SK-N-SH treated with all-trans-retinoic acid at 6 μM for 48 hours (cell line): Measurements from ENCODE around the gene PLB1.

Source experiments
- ATAC-seq: fragments of 200-7000 bp; cut with Tn5 transposase; 3 replicates; pipeline ENCODE4 v1.9.1; 2020; ENCODE audit warnings: mild to moderate bottlenecking, moderate library complexity
- ARNTL ChIP-seq: fragments of 450-650 bp; formaldehyde crosslinking; IDR thresholded peaks from 2 replicates; pipeline ENCODE4 v1.5.0; 2020; ENCODE audit warnings: low read depth, mild to moderate bottlenecking, moderate library complexity, borderline replicate concordance
- BACH2 ChIP-seq: fragments of 250-450 bp; sonication (Bioruptor Pico); IDR thresholded peaks from 2 replicates; pipeline ENCODE4 v1.9.0; 2021; ENCODE audit warnings: mild to moderate bottlenecking, borderline replicate concordance
- CSDC2 ChIP-seq: fragments of 250-450 bp; sonication (Bioruptor Pico); IDR thresholded peaks from 2 replicates; pipeline ENCODE4 v1.5.0; 2020; ENCODE audit warnings: mild to moderate bottlenecking, moderate library complexity
- CSRNP3 ChIP-seq: fragments of 250-450 bp; sonication (Bioruptor Pico); IDR thresholded peaks from 2 replicates; pipeline ENCODE4 v1.5.1; 2021; ENCODE audit warnings: mild to moderate bottlenecking, moderate library complexity
- ESRRG ChIP-seq: fragments of 250-450 bp; sonication (Bioruptor Pico); IDR thresholded peaks from 2 replicates; pipeline ENCODE4 v1.6.1; 2021; ENCODE audit warnings: mild to moderate bottlenecking
- GLIS3 ChIP-seq: fragments of 250-450 bp; sonication (Bioruptor Pico); IDR thresholded peaks from 2 replicates; pipeline ENCODE4 v1.5.0; 2020; ENCODE audit warnings: mild to moderate bottlenecking, moderate library complexity
- ISL1 ChIP-seq: fragments of 250-450 bp; sonication (Bioruptor Pico); IDR thresholded peaks from 2 replicates; pipeline ENCODE4 v2.1.2; 2022; ENCODE audit warnings: mild to moderate bottlenecking, moderate library complexity
- OSR1 ChIP-seq: fragments of 250-450 bp; sonication (Bioruptor Pico); IDR thresholded peaks from 2 replicates; pipeline ENCODE4 v1.8.0; 2022; ENCODE audit warnings: moderate library complexity, mild to moderate bottlenecking, inconsistent platforms
- PATZ1 ChIP-seq: fragments of 250-450 bp; sonication (Bioruptor Pico); IDR thresholded peaks from 2 replicates; pipeline ENCODE4 v1.8.0; 2020; ENCODE audit warnings: mild to moderate bottlenecking, moderate library complexity, borderline replicate concordance
- PPARA ChIP-seq: fragments of 250-450 bp; sonication (Bioruptor Pico); IDR thresholded peaks from 2 replicates; pipeline ENCODE4 v1.5.0; 2020; ENCODE audit warnings: mild to moderate bottlenecking, borderline replicate concordance
- SNAI2 ChIP-seq: fragments of 250-450 bp; sonication (Bioruptor Pico); IDR thresholded peaks from 2 replicates; pipeline ENCODE4 v1.5.0; 2020; ENCODE audit warnings: mild to moderate bottlenecking, moderate library complexity
- TCF4 ChIP-seq: fragments of 250-450 bp; sonication (Bioruptor Pico); IDR thresholded peaks from 2 replicates; pipeline ENCODE4 v1.8.0; 2021; ENCODE audit warnings: mild to moderate bottlenecking, moderate library complexity, borderline replicate concordance
- TOX ChIP-seq: fragments of 250-450 bp; sonication (Bioruptor Pico); IDR thresholded peaks from 2 replicates; pipeline ENCODE4 v1.8.0; 2021; ENCODE audit warnings: mild to moderate bottlenecking, moderate library complexity, borderline replicate concordance
- TSHZ2 ChIP-seq: fragments of 250-450 bp; sonication (Bioruptor Pico); IDR thresholded peaks from 2 replicates; pipeline ENCODE4 v1.5.0; 2020; ENCODE audit warnings: mild to moderate bottlenecking, moderate library complexity
- ZC3H10 ChIP-seq: fragments of 250-450 bp; sonication (Bioruptor Pico); IDR thresholded peaks from 2 replicates; pipeline ENCODE4 v1.5.1; 2021; ENCODE audit warnings: mild to moderate bottlenecking, moderate library complexity
- ZFP3 ChIP-seq: fragments of 250-450 bp; sonication (Bioruptor Pico); IDR thresholded peaks from 2 replicates; pipeline ENCODE4 v1.5.0; 2020; ENCODE audit warnings: mild to moderate bottlenecking, moderate library complexity
- ZFP30 ChIP-seq: fragments of 450-650 bp; formaldehyde crosslinking; IDR thresholded peaks from 2 replicates; pipeline ENCODE4 v1.5.0; 2022; ENCODE audit warnings: mild to moderate bottlenecking, moderate library complexity
- ZNF565 ChIP-seq: fragments of 450-650 bp; formaldehyde crosslinking; conservative IDR thresholded peaks from 2 replicates; pipeline ENCODE4 v1.5.0; 2020; ENCODE audit warnings: low read depth, mild to moderate bottlenecking, moderate library complexity
- ZNF70 ChIP-seq: fragments of 450-650 bp; formaldehyde crosslinking; IDR thresholded peaks from 2 replicates; pipeline ENCODE4 v1.5.0; 2020; ENCODE audit warnings: mild to moderate bottlenecking, moderate library complexity
- ZNF8 ChIP-seq: fragments of 450-650 bp; formaldehyde crosslinking; IDR thresholded peaks from 2 replicates; pipeline ENCODE4 v1.5.0; 2020; ENCODE audit warnings: mild to moderate bottlenecking, moderate library complexity

The PLB1 gene

GRCh38 chr2:28521663-28522062 is 25.8 kb downstream of the PLB1 start (continued):
- TF ChIP-seq TSHZ2: no peak
- no peak for TF ChIP-seq ZC3H10
- TF ChIP-seq ZNF70 (CRISPR knock-in tag): no peak
- TF ChIP-seq, all 23 proteins: peak for 0

- ATAC-seq: no peak
- no peak for TF ChIP-seq ZFP3 (CRISPR knock-in tag)
- no peak for TF ChIP-seq SNAI2 (CRISPR knock-in tag)
- no peak for TF ChIP-seq ZNF8 (CRISPR knock-in tag)
- no peak for TF ChIP-seq TSHZ2
These were observed 26.6 kb downstream of the PLB1 start for GRCh38 chr2:28522481-28522880.

GRCh38 chr2:28523902-28524301 is 28.0 kb downstream of the PLB1 start:
- ATAC-seq: no peak
- TF ChIP-seq ZFP30 (no peak), GLIS3 (no peak), ZNF565 (CRISPR knock-in tag) (no peak), TCF4 (CRISPR knock-in tag) (no peak), OSR1 (CRISPR knock-in tag) (no peak), ISL1 (CRISPR knock-in tag) (no peak), ZFP3 (CRISPR knock-in tag) (no peak), CSDC2 (CRISPR knock-in tag) (no peak), PATZ1 (no peak), ZNF8 (CRISPR knock-in tag) (no peak), ARNTL (CRISPR knock-in tag) (no peak), ZC3H10 (no peak), ZNF70 (CRISPR knock-in tag) (no peak), BACH2 (CRISPR knock-in tag) (no peak), TSHZ2 (no peak), TOX (no peak), ESRRG (CRISPR knock-in tag) (no peak), PPARA (CRISPR knock-in tag) (no peak), SNAI2 (CRISPR knock-in tag) (no peak), CSRNP3 (no peak)
